WTC11 (cell line): ENCODE data around the gene ZSWIM3. TPM values are rescaled to one million over a fixed set of nuclear protein-coding genes. Genes with fewer than 3 reads are reported as not detected.

Experiments used
- ATAC-seq: fragments of 200-7000 bp; cut with Tn5 transposase; 2 replicates; pipeline ENCODE4 v1.10.0; 2021; ENCODE audit warnings: mild to moderate bottlenecking, moderate library complexity
- CTCF ChIA-PET: fragments of 300-600 bp; sonication (Branson Sonifier 250); formaldehyde crosslinking; loops from one replicate; lab custom pipeline; 2021; ENCODE audit warnings: antibody characterized with exemption; lab: Charles Lee
- POLR2A ChIA-PET: fragments of 350-600 bp; sonication (Branson Sonifier 250); formaldehyde crosslinking; loops from one replicate; lab custom pipeline; 2021; ENCODE audit warnings: antibody characterized with exemption; lab: Charles Lee
- DNase-seq: peaks from one replicate; pipeline ENCODE4 v3.0.0; 2021; ENCODE audit warnings: low spot score
- H3K27ac Mint-ChIP-seq: 2 replicates; pipeline ENCODE4 v1.8.0; 2021; ENCODE audit warnings: mixed read lengths
- H3K27me3 Mint-ChIP-seq: 2 replicates; pipeline ENCODE4 v1.8.0; 2021; ENCODE audit warnings: low read depth, mild to moderate bottlenecking, moderate library complexity, mixed read lengths
- H3K36me3 Mint-ChIP-seq: 2 replicates; pipeline ENCODE4 v1.8.0; 2021; ENCODE audit warnings: mixed read lengths
- H3K4me1 Mint-ChIP-seq: 2 replicates; pipeline ENCODE4 v1.8.0; 2022; ENCODE audit warnings: mixed read lengths
- H3K4me3 Mint-ChIP-seq: 2 replicates; pipeline ENCODE4 v1.8.0; 2021; ENCODE audit warnings: mild to moderate bottlenecking, moderate library complexity, mixed read lengths
- H3K9me3 Mint-ChIP-seq: 2 replicates; pipeline ENCODE4 v1.8.0; 2021; ENCODE audit warnings: mixed read lengths
- CBFB ChIP-seq: sonication (generic); formaldehyde crosslinking; IDR thresholded peaks from 2 replicates; pipeline ENCODE4 v1.8.1; 2022; ENCODE audit warnings: mild to moderate bottlenecking, low read depth, missing genetic modification reagents
- FOXP1 ChIP-seq: sonication (generic); formaldehyde crosslinking; IDR thresholded peaks from 2 replicates; pipeline ENCODE4 v1.8.0; 2022; ENCODE audit warnings: missing genetic modification reagents, mild to moderate bottlenecking, moderate library complexity, borderline replicate concordance
- FOXP4 ChIP-seq: sonication (generic); formaldehyde crosslinking; IDR thresholded peaks from 2 replicates; pipeline ENCODE4 v1.8.0; 2022; ENCODE audit warnings: mild to moderate bottlenecking, missing genetic modification reagents
- GABPB1 ChIP-seq: sonication (generic); formaldehyde crosslinking; IDR thresholded peaks from 2 replicates; pipeline ENCODE4 v1.8.1; 2023; ENCODE audit warnings: mild to moderate bottlenecking, missing genetic modification reagents
- IRF1 ChIP-seq: sonication (generic); formaldehyde crosslinking; IDR thresholded peaks from 2 replicates; pipeline ENCODE4 v1.8.0; 2023; ENCODE audit warnings: missing genetic modification reagents
- IRF2 ChIP-seq: sonication (generic); formaldehyde crosslinking; IDR thresholded peaks from 2 replicates; pipeline ENCODE4 v1.8.0; 2022; ENCODE audit warnings: low read depth, missing genetic modification reagents, borderline replicate concordance
- MXD4 ChIP-seq: fragments of 250-450 bp; sonication (Bioruptor Pico); IDR thresholded peaks from 2 replicates; pipeline ENCODE4 v1.8.0; 2021; ENCODE audit warnings: mild to moderate bottlenecking, moderate library complexity, borderline replicate concordance
- ZNF263 ChIP-seq: sonication (generic); formaldehyde crosslinking; IDR thresholded peaks from 2 replicates; pipeline ENCODE4 v1.8.1; 2022; ENCODE audit warnings: low read depth, mild to moderate bottlenecking, moderate library complexity, missing genetic modification reagents
- ZNF396 ChIP-seq: fragments of 250-450 bp; sonication (Bioruptor Pico); IDR thresholded peaks from 2 replicates; pipeline ENCODE4 v1.8.0; 2021; ENCODE audit warnings: mild to moderate bottlenecking, moderate library complexity, borderline replicate concordance
- ZSCAN18 ChIP-seq: fragments of 250-450 bp; sonication (Bioruptor Pico); IDR thresholded peaks from 2 replicates; pipeline ENCODE4 v2.1.2; 2022; ENCODE audit warnings: mild to moderate bottlenecking, moderate library complexity
- total RNA-seq: library from RNA; stranded (reverse); gene quantifications from 3 replicates; pipeline ENCODE4 v1.2.3, GENCODE V29; 2021
- TF ChIP-seq, protein P1 (sequence below): sonication (generic); formaldehyde crosslinking; conservative IDR thresholded peaks from 2 replicates; pipeline ENCODE4 v1.8.1; 2023; ENCODE audit warnings: mild to moderate bottlenecking, low read depth, missing genetic modification reagents, moderate library complexity

ZSWIM3 gene
- total RNA-seq, 1 experiment from 2014 or later: 3.4 TPM

- 0 out of 2 replicates have a peak, but pooled peaks cover 3% of the 10 kb centered on the region for H3K27me3 Mint-ChIP-seq
- ATAC-seq: no peak; the same call in 1 of the 2 replicates
- no peak for DNase-seq
- TF ChIP-seq GABPB1 (CRISPR knock-in tag): peak; percentile 83
- TF ChIP-seq CBFB (CRISPR knock-in tag): no peak
- no peak overlapping the region for H3K4me3 Mint-ChIP-seq
- H3K27ac Mint-ChIP-seq: no peak overlapping the region
- H3K36me3 Mint-ChIP-seq: no peaks in the 10 kb centered on the region
- no peaks in the 10 kb centered on the region for H3K9me3 Mint-ChIP-seq
- ChIA-PET CTCF (interaction anchor here (0.7 to 3.0 kb wide), 6 partner anchors 8 to 97 kb away, joined by 3 to 13 read pairs (median 5); no protein-coding TSS in a partner anchor), POLR2A (interaction anchor here (0.6 to 1.2 kb wide), 2 partner anchors 13 to 55 kb away, joined by 3 to 8 read pairs; partner anchors contain the start of gene PCIF1)
- peaks cover 7% of the 10 kb centered on the region; the same call in 1 of the 2 replicates for H3K4me1 Mint-ChIP-seq
These were observed 63.3 kb downstream of the ZSWIM3 start for GRCh38 chr20:45920462-45921336.

DNA sequence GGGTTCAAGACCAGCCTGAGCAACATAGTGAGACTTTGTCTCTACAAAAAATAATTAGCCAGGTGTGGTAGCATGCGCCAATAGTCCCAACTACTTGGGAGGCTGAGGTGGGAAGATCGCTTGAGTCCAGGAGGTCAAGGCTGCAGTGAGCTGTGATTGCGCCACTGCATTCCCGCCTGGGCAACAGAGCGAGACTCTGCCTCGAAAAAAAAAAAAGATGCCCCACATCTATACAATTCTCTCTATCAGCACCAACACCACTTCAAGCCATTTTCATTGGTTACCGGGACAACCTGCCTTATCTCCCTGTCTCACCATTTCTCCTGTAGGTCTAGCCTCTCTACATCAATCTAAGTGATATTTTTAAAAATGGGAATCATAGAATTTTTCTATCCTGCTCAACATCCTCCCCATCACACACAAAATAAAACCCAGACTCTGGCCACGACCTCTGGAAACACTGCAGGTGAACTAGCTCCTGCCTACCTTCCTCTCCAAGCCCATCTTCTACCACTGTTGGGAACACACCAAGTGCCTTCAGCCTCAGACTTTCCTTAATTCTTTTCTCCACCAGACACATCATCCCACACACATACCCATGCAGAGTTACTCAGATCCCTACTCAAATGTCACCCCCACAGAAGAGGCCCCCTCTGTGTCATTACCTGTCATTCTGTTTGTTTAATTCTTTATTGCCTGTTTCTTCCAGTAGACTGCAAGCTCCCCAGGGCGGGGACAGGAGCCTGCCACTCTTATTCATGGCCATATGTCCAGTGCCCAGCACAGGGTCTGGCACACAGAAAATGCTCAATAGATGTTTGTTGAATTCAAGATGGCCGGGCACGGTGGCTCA is 64.1 kb downstream of the ZSWIM3 start:
- no peak for DNase-seq
- Mint-ChIP-seq H3K4me1 (peaks cover 7% of the 10 kb centered on the region; the same call in 1 of the 2 replicates), H3K9me3 (no peaks in the 10 kb centered on the region), H3K27ac (no peak overlapping the region), H3K27me3 (no peaks in the 10 kb centered on the region), H3K36me3 (no peaks in the 10 kb centered on the region), H3K4me3 (no peak overlapping the region)
- ATAC-seq: no peak
- CTCF ChIA-PET: interaction anchor here (1.4 to 3.0 kb wide), 2 partner anchors 90 to 98 kb away, joined by 4 to 9 read pairs; no protein-coding TSS in a partner anchor
- TF ChIP-seq CBFB (CRISPR knock-in tag): no peak
- no peak for TF ChIP-seq IRF1
- no peak for TF ChIP-seq MXD4 (CRISPR knock-in tag)
- TF ChIP-seq, protein P1, sequence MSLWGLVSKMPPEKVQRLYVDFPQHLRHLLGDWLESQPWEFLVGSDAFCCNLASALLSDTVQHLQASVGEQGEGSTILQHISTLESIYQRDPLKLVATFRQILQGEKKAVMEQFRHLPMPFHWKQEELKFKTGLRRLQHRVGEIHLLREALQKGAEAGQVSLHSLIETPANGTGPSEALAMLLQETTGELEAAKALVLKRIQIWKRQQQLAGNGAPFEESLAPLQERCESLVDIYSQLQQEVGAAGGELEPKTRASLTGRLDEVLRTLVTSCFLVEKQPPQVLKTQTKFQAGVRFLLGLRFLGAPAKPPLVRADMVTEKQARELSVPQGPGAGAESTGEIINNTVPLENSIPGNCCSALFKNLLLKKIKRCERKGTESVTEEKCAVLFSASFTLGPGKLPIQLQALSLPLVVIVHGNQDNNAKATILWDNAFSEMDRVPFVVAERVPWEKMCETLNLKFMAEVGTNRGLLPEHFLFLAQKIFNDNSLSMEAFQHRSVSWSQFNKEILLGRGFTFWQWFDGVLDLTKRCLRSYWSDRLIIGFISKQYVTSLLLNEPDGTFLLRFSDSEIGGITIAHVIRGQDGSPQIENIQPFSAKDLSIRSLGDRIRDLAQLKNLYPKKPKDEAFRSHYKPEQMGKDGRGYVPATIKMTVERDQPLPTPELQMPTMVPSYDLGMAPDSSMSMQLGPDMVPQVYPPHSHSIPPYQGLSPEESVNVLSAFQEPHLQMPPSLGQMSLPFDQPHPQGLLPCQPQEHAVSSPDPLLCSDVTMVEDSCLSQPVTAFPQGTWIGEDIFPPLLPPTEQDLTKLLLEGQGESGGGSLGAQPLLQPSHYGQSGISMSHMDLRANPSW: no peak
- TF ChIP-seq ZSCAN18 (CRISPR knock-in tag): no peak
- TF ChIP-seq FOXP1 (CRISPR knock-in tag): no peak
- TF ChIP-seq IRF2 (CRISPR knock-in tag): no peak
- TF ChIP-seq ZNF263 (CRISPR knock-in tag): no peak
- no peak for TF ChIP-seq FOXP4 (CRISPR knock-in tag)
- TF ChIP-seq ZNF396: no peak
- POLR2A ChIA-PET: interaction anchor here (0.6 kb wide), 1 partner anchor 96 kb away, joined by 3 read pairs; no protein-coding TSS in a partner anchor
